ENCODE data around the gene ABHD12. TPM values are rescaled to one million over a fixed set of nuclear protein-coding genes. Genes with fewer than 3 reads are reported as not detected.

Gene ABHD12
- total and polyA plus RNA-seq, 2 donors (not counting 3 experiments of a cell fraction or from before 2014, with no cell fraction given) = 19.2 to 36.0 TPM

DNA sequence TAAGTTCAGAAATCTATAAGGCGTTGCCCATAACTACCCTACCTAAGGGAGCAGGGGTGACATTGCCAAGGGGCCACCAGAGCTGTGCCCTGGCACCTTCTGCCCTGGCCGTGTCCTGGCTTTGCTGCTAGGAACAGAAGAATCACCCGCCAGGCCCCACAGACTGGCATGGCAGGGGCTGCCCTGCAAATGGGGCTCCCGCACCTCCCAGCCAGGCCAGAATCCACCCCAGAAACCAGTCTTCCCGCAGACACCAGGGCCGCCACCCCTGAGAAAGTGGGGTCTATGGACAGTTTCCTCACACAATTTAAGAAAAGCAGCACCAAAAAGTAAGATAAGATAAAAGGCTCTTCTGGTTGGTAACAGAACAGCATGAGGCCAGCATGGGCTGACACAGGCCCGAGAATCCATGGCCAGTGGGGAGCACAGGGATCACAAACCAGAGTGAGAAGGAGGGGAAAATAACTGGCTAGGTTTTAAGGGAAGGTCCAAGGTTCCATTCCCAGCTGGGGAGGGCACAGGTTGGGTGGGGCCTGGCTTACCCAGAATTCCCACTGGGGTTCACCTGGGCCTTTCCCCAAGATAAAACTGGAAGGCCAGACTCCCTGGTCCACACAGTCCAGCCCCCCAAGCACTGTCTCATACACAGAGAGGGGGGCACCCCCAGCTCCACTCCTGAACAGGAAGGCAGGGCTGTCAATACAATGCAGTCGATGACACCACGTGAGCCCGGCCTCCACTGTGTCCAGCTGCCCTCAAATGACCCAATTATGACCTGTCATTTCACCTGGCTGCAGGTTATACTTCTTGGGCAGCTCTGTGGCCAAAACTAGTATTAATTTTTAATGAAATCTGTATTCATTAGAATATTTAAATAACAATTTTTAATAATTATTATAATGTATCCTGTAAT, 83.4 kb downstream of the ABHD12 start:
- Histone ChIP-seq H3K36me3 (ENCODE audit: control insufficient read depth in 2 of 2, extremely low read depth in 1 of 2, insufficient read depth in 2 of 2, low read length in 2 of 2) (peaks cover 0 to 3% of the 10 kb centered on the region in 2 experiments), H3K27me3 (ENCODE audit: control insufficient read depth in 2 of 2, insufficient read depth in 2 of 2, low read length in 2 of 2) (no peaks in the 10 kb centered on the region), H3K79me2 (ENCODE audit: control insufficient read depth, insufficient read depth, low read length) (no peaks in the 10 kb centered on the region), H2AFZ (ENCODE audit: low read depth, low read length) (no peak overlapping the region), H3K9me3 (replicated peaks; ENCODE audit: control insufficient read depth, insufficient read depth, low read length) (no peaks in the 10 kb centered on the region), H3K4me1 (ENCODE audit: control insufficient read depth, extremely low read depth, insufficient read depth, low read length) (peaks cover 16% of the 10 kb centered on the region), H3K4me2 (ENCODE audit: insufficient read depth, low read length) (no peak overlapping the region), H3K4me3 (replicated peaks in 1 of 3; ENCODE audit: insufficient read depth in 1 of 3, low read depth in 1 of 3, low read length in 3 of 3) (no peak overlapping the region), H4K20me1 (replicated peaks; ENCODE audit: control insufficient read depth, extremely low read depth, insufficient read depth, low read length) (no peaks in the 10 kb centered on the region), H3K27ac (ENCODE audit: insufficient read depth, low read depth, low read length) (no peak overlapping the region), H3K9ac (replicated peaks; ENCODE audit: extremely low read depth, insufficient read depth, low read length) (no peak overlapping the region), H3K9me1 (replicated peaks; ENCODE audit: control insufficient read depth, extremely low read depth, insufficient read depth, low read length) (no peaks in the 10 kb centered on the region)
- no peak for DNase-seq (ENCODE audit: low read depth, low spot score)
- intact Hi-C loops (cut with micrococcal nuclease) (no loop called here), dilution Hi-C loops (cut with MboI; ENCODE audit: extremely low pct_ligation_motif_present, low sequenced_read_pairs) (no loop called here)
- no peak for TF ChIP-seq POLR2A (IDR thresholded peaks at IDR 0.05; ENCODE audit: low read depth, low read length)
- TF ChIP-seq, protein P1, sequence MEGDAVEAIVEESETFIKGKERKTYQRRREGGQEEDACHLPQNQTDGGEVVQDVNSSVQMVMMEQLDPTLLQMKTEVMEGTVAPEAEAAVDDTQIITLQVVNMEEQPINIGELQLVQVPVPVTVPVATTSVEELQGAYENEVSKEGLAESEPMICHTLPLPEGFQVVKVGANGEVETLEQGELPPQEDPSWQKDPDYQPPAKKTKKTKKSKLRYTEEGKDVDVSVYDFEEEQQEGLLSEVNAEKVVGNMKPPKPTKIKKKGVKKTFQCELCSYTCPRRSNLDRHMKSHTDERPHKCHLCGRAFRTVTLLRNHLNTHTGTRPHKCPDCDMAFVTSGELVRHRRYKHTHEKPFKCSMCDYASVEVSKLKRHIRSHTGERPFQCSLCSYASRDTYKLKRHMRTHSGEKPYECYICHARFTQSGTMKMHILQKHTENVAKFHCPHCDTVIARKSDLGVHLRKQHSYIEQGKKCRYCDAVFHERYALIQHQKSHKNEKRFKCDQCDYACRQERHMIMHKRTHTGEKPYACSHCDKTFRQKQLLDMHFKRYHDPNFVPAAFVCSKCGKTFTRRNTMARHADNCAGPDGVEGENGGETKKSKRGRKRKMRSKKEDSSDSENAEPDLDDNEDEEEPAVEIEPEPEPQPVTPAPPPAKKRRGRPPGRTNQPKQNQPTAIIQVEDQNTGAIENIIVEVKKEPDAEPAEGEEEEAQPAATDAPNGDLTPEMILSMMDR (IDR thresholded peaks at IDR 0.05; ENCODE audit: extremely low read depth in 1 of 2, insufficient read depth in 1 of 2, low read depth in 1 of 2, low read length in 2 of 2) = no peak
- no TSS peak for BruUV-seq (replicated peaks)
- no peak for FAIRE-seq
- ChIA-PET POLR2A (no interaction called here), CTCF (interaction anchor here (1.9 to 3.2 kb wide), 2 partner anchors 8 to 92 kb away, joined by 5 to 26 read pairs; no protein-coding TSS in a partner anchor)

GRCh38 chr20:25304025-25304549, 86.5 kb downstream of the ABHD12 start:
- Histone ChIP-seq H3K4me3 (replicated peaks in 1 of 3; ENCODE audit: insufficient read depth in 1 of 3, low read depth in 1 of 3, low read length in 3 of 3) (no peak overlapping the region), H2AFZ (ENCODE audit: low read depth, low read length) (no peak overlapping the region), H3K9ac (replicated peaks; ENCODE audit: extremely low read depth, insufficient read depth, low read length) (no peak overlapping the region), H3K79me2 (ENCODE audit: control insufficient read depth, insufficient read depth, low read length) (no peaks in the 10 kb centered on the region), H4K20me1 (replicated peaks; ENCODE audit: control insufficient read depth, extremely low read depth, insufficient read depth, low read length) (no peaks in the 10 kb centered on the region), H3K36me3 (ENCODE audit: control insufficient read depth in 2 of 2, extremely low read depth in 1 of 2, insufficient read depth in 2 of 2, low read length in 2 of 2) (peaks cover 0 to 3% of the 10 kb centered on the region in 2 experiments), H3K4me1 (ENCODE audit: control insufficient read depth, extremely low read depth, insufficient read depth, low read length) (no peaks in the 10 kb centered on the region), H3K9me3 (replicated peaks; ENCODE audit: control insufficient read depth, insufficient read depth, low read length) (no peaks in the 10 kb centered on the region), H3K9me1 (replicated peaks; ENCODE audit: control insufficient read depth, extremely low read depth, insufficient read depth, low read length) (no peaks in the 10 kb centered on the region), H3K27me3 (ENCODE audit: control insufficient read depth in 2 of 2, insufficient read depth in 2 of 2, low read length in 2 of 2) (no peaks in the 10 kb centered on the region), H3K4me2 (ENCODE audit: insufficient read depth, low read length) (no peak overlapping the region), H3K27ac (ENCODE audit: insufficient read depth, low read depth, low read length) (no peak overlapping the region)
- ChIA-PET POLR2A (no interaction called here), CTCF (no interaction called here)
- intact Hi-C loops (cut with micrococcal nuclease) = no loop called here
- TF ChIP-seq EZH2 (IDR thresholded peaks at IDR 0.05; ENCODE audit: borderline replicate concordance, low read depth, low read length, severe bottlenecking) = no peak
- no peak for TF ChIP-seq JUN (IDR thresholded peaks at IDR 0.05; ENCODE audit: borderline replicate concordance, insufficient read depth, insufficient read length, low read depth)
- no peak for TF ChIP-seq GATA2 (IDR thresholded peaks at IDR 0.05; ENCODE audit: insufficient read depth, insufficient read length, low read depth, low read length)
- no peak for TF ChIP-seq MYC (IDR thresholded peaks at IDR 0.05; ENCODE audit: low read depth, low read length)
- TF ChIP-seq, protein P2, sequence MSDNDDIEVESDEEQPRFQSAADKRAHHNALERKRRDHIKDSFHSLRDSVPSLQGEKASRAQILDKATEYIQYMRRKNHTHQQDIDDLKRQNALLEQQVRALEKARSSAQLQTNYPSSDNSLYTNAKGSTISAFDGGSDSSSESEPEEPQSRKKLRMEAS (IDR thresholded peaks at IDR 0.05; ENCODE audit: insufficient read depth, insufficient read length) = no peak
- no peak for TF ChIP-seq POLR2AphosphoS5 (IDR thresholded peaks at IDR 0.05; ENCODE audit: insufficient read depth, low read depth, low read length)
- no peak for TF ChIP-seq POLR2A (IDR thresholded peaks at IDR 0.05; ENCODE audit: low read depth, low read length)
- TF ChIP-seq, protein P1 (IDR thresholded peaks at IDR 0.05; ENCODE audit: extremely low read depth in 1 of 2, insufficient read depth in 1 of 2, low read depth in 1 of 2, low read length in 2 of 2) = no peak
- no peak for TF ChIP-seq FOS (IDR thresholded peaks at IDR 0.05; ENCODE audit: borderline replicate concordance, insufficient read depth, low read length)
- no peak for FAIRE-seq
- DNase-seq (ENCODE audit: low read depth, low spot score) = no peak
- no TSS peak for BruUV-seq (replicated peaks)
- dilution Hi-C loops (cut with MboI; ENCODE audit: extremely low pct_ligation_motif_present, low sequenced_read_pairs) = no loop called here
